ENCODE data around the gene IFT122. TPM values are rescaled to one million over a fixed set of nuclear protein-coding genes. Genes with fewer than 3 reads are reported as not detected.
A peak's percentile ranks its signal among the peaks of the same experiment; 100 is the strongest.

IFT122 gene
- total and polyA plus RNA-seq, 12 donors: 15.7 to 38.4 (median 23.6) TPM

DNA sequence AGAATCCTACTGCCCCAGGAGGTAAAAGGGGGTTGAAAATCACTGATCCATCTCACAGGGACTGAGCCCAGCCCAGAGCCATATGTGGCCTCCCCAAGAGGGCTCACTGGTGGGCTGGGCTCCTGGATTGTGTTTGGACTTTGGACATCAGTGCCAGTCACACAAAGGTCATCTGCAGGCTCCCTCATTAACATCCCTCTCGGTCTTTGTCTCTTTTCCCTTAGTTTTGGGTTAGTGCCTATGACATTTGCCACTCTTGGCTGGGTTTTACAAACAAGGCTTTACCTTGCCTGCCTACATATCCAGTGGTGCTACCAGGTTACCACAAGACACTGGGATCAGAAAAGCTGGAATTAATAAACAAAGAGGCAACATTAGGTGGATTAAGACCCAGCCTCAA is 27.9 kb downstream of the IFT122 start:
- TF ChIP-seq POLR2A (IDR thresholded peaks at IDR 0.05): no peak
- TF ChIP-seq, protein P1, sequence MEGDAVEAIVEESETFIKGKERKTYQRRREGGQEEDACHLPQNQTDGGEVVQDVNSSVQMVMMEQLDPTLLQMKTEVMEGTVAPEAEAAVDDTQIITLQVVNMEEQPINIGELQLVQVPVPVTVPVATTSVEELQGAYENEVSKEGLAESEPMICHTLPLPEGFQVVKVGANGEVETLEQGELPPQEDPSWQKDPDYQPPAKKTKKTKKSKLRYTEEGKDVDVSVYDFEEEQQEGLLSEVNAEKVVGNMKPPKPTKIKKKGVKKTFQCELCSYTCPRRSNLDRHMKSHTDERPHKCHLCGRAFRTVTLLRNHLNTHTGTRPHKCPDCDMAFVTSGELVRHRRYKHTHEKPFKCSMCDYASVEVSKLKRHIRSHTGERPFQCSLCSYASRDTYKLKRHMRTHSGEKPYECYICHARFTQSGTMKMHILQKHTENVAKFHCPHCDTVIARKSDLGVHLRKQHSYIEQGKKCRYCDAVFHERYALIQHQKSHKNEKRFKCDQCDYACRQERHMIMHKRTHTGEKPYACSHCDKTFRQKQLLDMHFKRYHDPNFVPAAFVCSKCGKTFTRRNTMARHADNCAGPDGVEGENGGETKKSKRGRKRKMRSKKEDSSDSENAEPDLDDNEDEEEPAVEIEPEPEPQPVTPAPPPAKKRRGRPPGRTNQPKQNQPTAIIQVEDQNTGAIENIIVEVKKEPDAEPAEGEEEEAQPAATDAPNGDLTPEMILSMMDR (IDR thresholded peaks at IDR 0.05): no peak
- peaks cover 0 to 1% of the 10 kb centered on the region in 2 donors for H3K36me3 ChIP-seq (replicated peaks in 1 of 2)
- H3K4me1 ChIP-seq (replicated peaks in 1 of 2): no peaks in the 10 kb centered on the region
- no peak overlapping the region for H3K4me3 ChIP-seq
- intact Hi-C loops (cut with DNase I): no loop called here
- H3K27ac ChIP-seq: no peak overlapping the region
- no peaks in the 10 kb centered on the region for H3K27me3 ChIP-seq
- no peak for DNase-seq
- H3K9me3 ChIP-seq (replicated peaks in 1 of 3): no peaks in the 10 kb centered on the region
- WGBS, 4 donors: 70 to 100% (median 86%) methylated on average over 1 of the region's 1 CpG

DNA sequence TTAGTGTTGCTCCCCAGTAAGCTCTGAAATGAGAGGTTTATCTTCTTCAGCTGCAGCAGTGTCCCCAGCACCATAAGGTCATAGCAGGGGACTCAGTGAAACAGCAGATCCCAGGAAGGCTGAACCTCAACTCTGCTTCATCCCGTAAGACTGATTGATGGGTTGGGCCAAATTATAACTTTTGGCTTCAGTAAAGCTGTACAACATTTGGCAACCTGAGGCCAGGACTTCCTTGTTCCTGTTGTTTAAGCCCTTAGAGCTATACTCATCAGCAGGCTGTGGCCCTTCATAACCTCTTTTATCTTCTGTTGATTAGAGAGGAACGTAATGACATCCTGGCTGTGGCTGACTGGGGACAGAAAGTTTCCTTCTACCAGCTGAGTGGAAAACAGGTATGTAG is 29.0 kb downstream of the IFT122 start:
- intact Hi-C loops (cut with DNase I): no loop called here
- Histone ChIP-seq H3K4me3 (no peak overlapping the region), H3K4me1 (replicated peaks in 1 of 2) (peaks cover 0 to 3% of the 10 kb centered on the region in 2 donors), H3K9me3 (replicated peaks in 1 of 3) (no peaks in the 10 kb centered on the region), H3K27me3 (no peaks in the 10 kb centered on the region), H3K36me3 (replicated peaks in 1 of 2) (peaks cover 0 to 3% of the 10 kb centered on the region in 2 donors), H3K27ac (no peak overlapping the region)
- TF ChIP-seq POLR2A (IDR thresholded peaks at IDR 0.05): no peak
- TF ChIP-seq, protein P1 (IDR thresholded peaks at IDR 0.05): no peak
- DNase-seq: peak in 1 of 7 donors; percentile 41
- 32 to 60% (median 56%) methylated on average over 2 of the region's 2 CpGs for WGBS, 4 donors

DNA sequence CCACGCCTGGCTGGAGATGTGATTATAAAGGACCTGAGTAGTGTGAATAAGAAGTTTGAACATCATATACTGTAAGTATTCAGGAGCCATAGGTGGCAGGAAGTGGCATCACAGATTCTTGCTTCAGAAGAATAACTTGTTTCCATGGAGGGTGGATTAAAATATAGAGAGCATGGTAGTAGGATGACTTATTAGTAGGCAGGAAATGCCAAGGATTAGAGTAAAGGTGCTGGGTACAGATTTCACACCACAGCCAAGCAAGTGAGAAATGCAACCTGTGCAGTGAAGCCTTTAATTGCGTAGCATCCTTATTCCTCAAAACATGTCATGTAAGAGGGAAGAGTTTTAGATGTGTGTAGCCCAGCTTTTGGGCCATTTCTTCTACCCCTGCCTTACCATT is 30.8 kb downstream of the IFT122 start:
- no peak for TF ChIP-seq POLR2A (IDR thresholded peaks at IDR 0.05)
- TF ChIP-seq, protein P1 (IDR thresholded peaks at IDR 0.05): no peak
- peaks cover 0 to 11% of the 10 kb centered on the region in 2 donors for H3K4me1 ChIP-seq (replicated peaks in 1 of 2)
- H3K36me3 ChIP-seq (replicated peaks in 1 of 2): peaks cover 0 to 3% of the 10 kb centered on the region in 2 donors
- DNase-seq: no peak
- 93 to 98% (median 96%) methylated on average over 2 of the region's 2 CpGs for WGBS, 4 donors
- H3K27ac ChIP-seq: no peak overlapping the region
- no peaks in the 10 kb centered on the region for H3K9me3 ChIP-seq (replicated peaks in 1 of 3)
- intact Hi-C loops (cut with DNase I): no loop called here
- H3K4me3 ChIP-seq: no peak overlapping the region
- H3K27me3 ChIP-seq: no peaks in the 10 kb centered on the region

DNA sequence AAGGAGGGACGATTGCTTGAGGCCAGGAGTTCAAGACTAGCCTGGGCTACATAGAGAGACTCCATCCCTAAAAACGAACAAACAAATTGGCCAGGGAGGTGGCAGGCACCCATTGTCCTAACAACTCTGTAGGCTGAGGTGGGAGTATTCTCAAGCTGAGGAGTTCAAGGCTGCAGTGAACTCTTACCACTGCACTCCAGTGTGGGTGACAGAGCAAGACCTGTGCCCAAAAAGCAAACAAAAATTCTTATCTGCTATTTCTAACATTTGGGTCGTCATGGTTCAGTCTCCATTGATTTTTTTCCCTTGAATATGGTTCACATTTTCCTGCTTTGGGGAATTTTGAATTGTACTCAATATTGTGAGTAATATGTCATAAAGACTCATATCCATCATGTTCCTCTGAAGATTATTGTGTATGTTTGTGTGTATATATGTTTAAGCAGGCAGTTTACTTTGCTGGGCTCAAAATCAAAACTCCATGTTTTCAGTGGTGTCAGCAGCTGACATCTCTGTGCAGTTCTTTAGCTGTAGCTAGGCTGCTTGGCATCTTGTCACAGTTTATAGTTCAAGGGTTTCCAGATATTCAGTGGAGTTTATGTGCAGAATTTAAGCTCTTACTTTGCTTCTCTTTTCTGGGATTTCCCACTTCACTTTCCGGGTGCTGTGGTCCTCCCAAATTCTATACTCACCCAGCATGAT is 33.2 kb downstream of the IFT122 start:
- no peak for DNase-seq
- Histone ChIP-seq H3K4me1 (replicated peaks in 1 of 2) (peaks cover 0 to 11% of the 10 kb centered on the region in 2 donors), H3K4me3 (no peak overlapping the region), H3K9me3 (replicated peaks in 1 of 3) (no peaks in the 10 kb centered on the region), H3K27ac (no peak overlapping the region), H3K36me3 (replicated peaks in 1 of 2) (peaks cover 0 to 15% of the 10 kb centered on the region in 2 donors), H3K27me3 (no peaks in the 10 kb centered on the region)
- TF ChIP-seq POLR2A (IDR thresholded peaks at IDR 0.05): no peak
- TF ChIP-seq, protein P1 (IDR thresholded peaks at IDR 0.05): no peak
- WGBS, 4 donors: 75 to 87% (median 80%) methylated on average over 4 of the region's 4 CpGs
- intact Hi-C loops (cut with DNase I): no loop called here
